GM12874 (cell line): ENCODE data around the gene CCDC33.

Experiments used
- CTCF ChIP-seq: IDR thresholded peaks from 2 replicates; pipeline ENCODE4 v1.5.1; 2011; ENCODE audit warnings: low read depth, mild to moderate bottlenecking, control low read depth, low read length, moderate library complexity; ENCODE audit not compliant: insufficient read depth

CCDC33 gene

GRCh38 chr15:74222240-74223119 lies 13.6 kb upstream of the CCDC33 start:
- no peak for TF ChIP-seq CTCF

- no peak for TF ChIP-seq CTCF
Observed at GRCh38 chr15:74225928-74226327, 10.2 kb upstream of the CCDC33 start.

GRCh38 chr15:74226761-74227540 lies 9.2 kb upstream of the CCDC33 start:
- TF ChIP-seq CTCF, result no peak

GRCh38 chr15:74227968-74228722 lies 8.0 kb upstream of the CCDC33 start:
- TF ChIP-seq CTCF, result no peak

- TF ChIP-seq CTCF, result no peak
Observed at GRCh38 chr15:74228723-74229081, 7.4 kb upstream of the CCDC33 start.

GRCh38 chr15:74229686-74230085 lies 6.4 kb upstream of the CCDC33 start:
- TF ChIP-seq CTCF, result no peak

- TF ChIP-seq CTCF, result no peak
Observed at GRCh38 chr15:74231475-74231874, 4.7 kb upstream of the CCDC33 start.
